GM18873 (cell line): ENCODE data around the gene TFEB.
"Not testable (repeated sequence)": the region's sequence is repeated elsewhere in the genome, so short reads cannot be mapped to it uniquely, and the experiment has no call there.

Source experiments
- ATAC-seq: cut with Tn5 transposase; IDR thresholded peaks from one replicate; pipeline ENCODE4 v1.9.1; 2021; ENCODE audit warnings: mild to moderate bottlenecking, moderate library complexity, moderate number of reproducible peaks; ENCODE audit not compliant: unreplicated experiment, low FRiP score

Gene TFEB

GRCh38 chr6:41766043-41766664, 30.7 kb upstream of the TFEB start:
- ATAC-seq, result not testable (repeated sequence)

- no peak for ATAC-seq
Observed at GRCh38 chr6:41763470-41763869, 28.1 kb upstream of the TFEB start.

- no peak for ATAC-seq
Observed at GRCh38 chr6:41759905-41760579, 24.6 kb upstream of the TFEB start.

- no peak for ATAC-seq
Observed at GRCh38 chr6:41759106-41759904, 23.9 kb upstream of the TFEB start.

GRCh38 chr6:41758641-41759035, 23.2 kb upstream of the TFEB start:
- no peak for ATAC-seq

GRCh38 chr6:41757931-41758640, 22.7 kb upstream of the TFEB start:
- ATAC-seq, result no peak

- ATAC-seq, result no peak
Observed at GRCh38 chr6:41757271-41757670, 21.9 kb upstream of the TFEB start.

GRCh38 chr6:41756354-41756753, 20.9 kb upstream of the TFEB start:
- ATAC-seq, result no peak

GRCh38 chr6:41755895-41756294, 20.5 kb upstream of the TFEB start:
- ATAC-seq, result no peak

GRCh38 chr6:41750374-41750773, 15.0 kb upstream of the TFEB start:
- ATAC-seq, result no peak

- no peak for ATAC-seq
Observed at GRCh38 chr6:41748542-41748941, 13.1 kb upstream of the TFEB start.

- no peak for ATAC-seq
Observed at GRCh38 chr6:41748102-41748477, 12.7 kb upstream of the TFEB start.

- ATAC-seq, result no peak
Observed at GRCh38 chr6:41747256-41748101, 12.1 kb upstream of the TFEB start, which contains the start of gene PGC. TSS of gene PGC (minus strand) at chr6:41747397. CDS start at chr6:41747334, 63 bp downstream.

- ATAC-seq, result no peak
Observed at GRCh38 chr6:41746107-41746506, 10.7 kb upstream of the TFEB start.

- no peak for ATAC-seq
Observed at GRCh38 chr6:41744236-41744787, 8.9 kb upstream of the TFEB start.

- no peak for ATAC-seq
Observed at GRCh38 chr6:41743406-41744235, 8.2 kb upstream of the TFEB start.

GRCh38 chr6:41741625-41742490, 6.5 kb upstream of the TFEB start:
- ATAC-seq, result no peak
